H1 (cell line): Measurements from ENCODE around the gene GGT5.

ENCODE experiments used
- BRCA1 ChIP-seq: IDR thresholded peaks from 2 replicates; pipeline ENCODE4 v1.6.1; 2012; ENCODE audit warnings: low read depth, low read length, improper control_type of control experiment
- POLR2A ChIP-seq, 2 experiments: IDR thresholded peaks; 1 replicate in 1 of 2; 2 replicates in 1 of 2; pipeline ENCODE4 v1.6.1; 2011; ENCODE audit warnings: low read depth in 2 of 2, low read length in 2 of 2, mild to moderate bottlenecking in 2 of 2; ENCODE audit errors: control extremely low read depth in 1 of 2
- POLR2AphosphoS5 ChIP-seq: IDR thresholded peaks from 2 replicates; pipeline ENCODE4 v1.6.1; 2011; ENCODE audit warnings: low read depth, low read length
- TEAD4 ChIP-seq: IDR thresholded peaks from 2 replicates; pipeline ENCODE4 v1.6.1; 2012; ENCODE audit warnings: low read depth, low read length, inconsistent platforms, mixed read lengths
- ZNF274 ChIP-seq: IDR thresholded peaks from 2 replicates; pipeline ENCODE4 v1.7.0; 2012; ENCODE audit warnings: low read length, borderline replicate concordance; ENCODE audit errors: extremely low read depth
- TF ChIP-seq, protein P1 (sequence below), 3 experiments: IDR thresholded peaks; 1 replicate in 2 of 3; 2 replicates in 1 of 3; pipeline versions ENCODE4 v1.5.1 to v1.6.1; 2011; ENCODE audit warnings: low read length in 3 of 3, mild to moderate bottlenecking in 3 of 3, inconsistent platforms in 2 of 3, low read depth in 1 of 3, moderate library complexity in 1 of 3; ENCODE audit not compliant: insufficient read depth in 1 of 3; ENCODE audit errors: control extremely low read depth in 1 of 3
- TF ChIP-seq, protein P2 (sequence below): IDR thresholded peaks from 2 replicates; pipeline ENCODE4 v1.6.1; 2012; ENCODE audit warnings: inconsistent platforms

GRCh38 chr22:24240381-24240780 lies 4.5 kb downstream of the GGT5 start:
- TF ChIP-seq, protein P1, sequence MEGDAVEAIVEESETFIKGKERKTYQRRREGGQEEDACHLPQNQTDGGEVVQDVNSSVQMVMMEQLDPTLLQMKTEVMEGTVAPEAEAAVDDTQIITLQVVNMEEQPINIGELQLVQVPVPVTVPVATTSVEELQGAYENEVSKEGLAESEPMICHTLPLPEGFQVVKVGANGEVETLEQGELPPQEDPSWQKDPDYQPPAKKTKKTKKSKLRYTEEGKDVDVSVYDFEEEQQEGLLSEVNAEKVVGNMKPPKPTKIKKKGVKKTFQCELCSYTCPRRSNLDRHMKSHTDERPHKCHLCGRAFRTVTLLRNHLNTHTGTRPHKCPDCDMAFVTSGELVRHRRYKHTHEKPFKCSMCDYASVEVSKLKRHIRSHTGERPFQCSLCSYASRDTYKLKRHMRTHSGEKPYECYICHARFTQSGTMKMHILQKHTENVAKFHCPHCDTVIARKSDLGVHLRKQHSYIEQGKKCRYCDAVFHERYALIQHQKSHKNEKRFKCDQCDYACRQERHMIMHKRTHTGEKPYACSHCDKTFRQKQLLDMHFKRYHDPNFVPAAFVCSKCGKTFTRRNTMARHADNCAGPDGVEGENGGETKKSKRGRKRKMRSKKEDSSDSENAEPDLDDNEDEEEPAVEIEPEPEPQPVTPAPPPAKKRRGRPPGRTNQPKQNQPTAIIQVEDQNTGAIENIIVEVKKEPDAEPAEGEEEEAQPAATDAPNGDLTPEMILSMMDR (IDR thresholded peaks at IDR 0.05; ENCODE audit: control extremely low read depth in 1 of 3, insufficient read depth in 1 of 3, low read depth in 1 of 3, low read length in 3 of 3) = no peak
- TF ChIP-seq, protein P2, sequence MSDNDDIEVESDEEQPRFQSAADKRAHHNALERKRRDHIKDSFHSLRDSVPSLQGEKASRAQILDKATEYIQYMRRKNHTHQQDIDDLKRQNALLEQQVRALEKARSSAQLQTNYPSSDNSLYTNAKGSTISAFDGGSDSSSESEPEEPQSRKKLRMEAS = no peak
- TF ChIP-seq BRCA1 = no peak
- no peak for TF ChIP-seq ZNF274
- TF ChIP-seq TEAD4 = no peak
- TF ChIP-seq POLR2A (IDR thresholded peaks at IDR 0.05; ENCODE audit: control extremely low read depth in 1 of 2, low read depth in 2 of 2, low read length in 2 of 2) = no peak
- TF ChIP-seq POLR2AphosphoS5 = no peak
